Kidney epithelial cell (primary cell): ENCODE data around the gene BTN3A1. TPM values are rescaled to one million over a fixed set of nuclear protein-coding genes. Genes with fewer than 3 reads are reported as not detected.
A peak's percentile ranks its signal among the peaks of the same experiment; 100 is the strongest.
"Not testable (repeated sequence)": the region's sequence is repeated elsewhere in the genome, so short reads cannot be mapped to it uniquely, and the experiment has no call there.

Source experiments
- DNase-seq: peaks from one replicate; pipeline ENCODE4 v3.0.0-alpha.2; 2010; ENCODE audit warnings: low read depth
- H3K27me3 ChIP-seq: 2 replicates; pipeline ENCODE4 v1.6.0; 2011; ENCODE audit warnings: low read length; ENCODE audit not compliant: control insufficient read depth, insufficient read depth
- H3K36me3 ChIP-seq: 2 replicates; pipeline ENCODE4 v1.5.1; 2011; ENCODE audit warnings: low read length; ENCODE audit not compliant: control insufficient read depth, insufficient read depth
- H3K4me3 ChIP-seq: 2 replicates; pipeline ENCODE4 v1.5.1; 2011; ENCODE audit warnings: low read depth, mild to moderate bottlenecking, control low read depth, low read length
- total RNA-seq: library from RNA; depleted of rRNA; stranded (reverse); fragments of >200 nt; gene quantifications from 2 replicates; pipeline ENCODE4 v1.2.3, GENCODE V29; 2015
- TF ChIP-seq, protein P1 (sequence below): IDR thresholded peaks from 2 replicates; pipeline ENCODE4 v1.5.1; 2011; ENCODE audit warnings: mild to moderate bottlenecking, moderate library complexity, low read length, control low read depth, inconsistent platforms; ENCODE audit not compliant: insufficient read depth, poor library complexity, severe bottlenecking

Gene BTN3A1
- 10.5 and 11.7 TPM in 2 replicates for total RNA-seq

DNA sequence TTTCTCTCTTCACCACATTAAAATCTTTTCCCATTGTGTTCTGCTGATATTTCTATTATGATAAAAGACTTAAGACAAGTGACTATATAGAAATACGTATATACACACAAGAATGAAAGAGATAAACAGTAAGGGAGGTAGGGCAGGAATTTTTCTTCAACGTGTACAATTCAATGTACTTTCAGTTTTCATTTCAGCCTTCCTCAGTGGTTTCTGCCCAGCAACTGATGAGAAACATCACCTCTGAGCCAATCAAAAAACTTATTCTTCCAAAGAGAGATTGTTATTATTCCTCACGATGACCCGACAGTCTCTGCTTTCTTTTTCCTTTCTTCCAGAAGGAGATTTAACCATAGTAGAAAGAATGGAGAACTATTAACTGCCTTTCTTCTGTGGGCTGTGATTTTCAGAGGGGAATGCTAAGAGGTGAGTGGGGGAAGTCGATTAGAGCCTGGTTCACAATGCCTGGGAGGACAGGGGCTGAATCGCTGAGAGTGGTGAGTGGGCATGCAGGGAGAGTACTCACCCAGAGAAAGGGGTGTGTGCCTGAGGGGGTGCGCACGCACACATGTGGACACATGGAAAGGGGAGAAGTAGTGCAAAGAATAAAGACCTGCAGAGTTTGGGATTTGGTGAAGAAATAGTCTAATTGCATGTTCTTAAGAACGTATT lies at the start of gene BTN3A1:
Gene BTN3A1, plus strand, starts transcription at position 289 of the 672 bp plus-strand sequence. CDS start 3,289 bp downstream, outside the sequence.
- H3K27me3 ChIP-seq, result no peaks in the 10 kb centered on the region
- TF ChIP-seq, protein P1, sequence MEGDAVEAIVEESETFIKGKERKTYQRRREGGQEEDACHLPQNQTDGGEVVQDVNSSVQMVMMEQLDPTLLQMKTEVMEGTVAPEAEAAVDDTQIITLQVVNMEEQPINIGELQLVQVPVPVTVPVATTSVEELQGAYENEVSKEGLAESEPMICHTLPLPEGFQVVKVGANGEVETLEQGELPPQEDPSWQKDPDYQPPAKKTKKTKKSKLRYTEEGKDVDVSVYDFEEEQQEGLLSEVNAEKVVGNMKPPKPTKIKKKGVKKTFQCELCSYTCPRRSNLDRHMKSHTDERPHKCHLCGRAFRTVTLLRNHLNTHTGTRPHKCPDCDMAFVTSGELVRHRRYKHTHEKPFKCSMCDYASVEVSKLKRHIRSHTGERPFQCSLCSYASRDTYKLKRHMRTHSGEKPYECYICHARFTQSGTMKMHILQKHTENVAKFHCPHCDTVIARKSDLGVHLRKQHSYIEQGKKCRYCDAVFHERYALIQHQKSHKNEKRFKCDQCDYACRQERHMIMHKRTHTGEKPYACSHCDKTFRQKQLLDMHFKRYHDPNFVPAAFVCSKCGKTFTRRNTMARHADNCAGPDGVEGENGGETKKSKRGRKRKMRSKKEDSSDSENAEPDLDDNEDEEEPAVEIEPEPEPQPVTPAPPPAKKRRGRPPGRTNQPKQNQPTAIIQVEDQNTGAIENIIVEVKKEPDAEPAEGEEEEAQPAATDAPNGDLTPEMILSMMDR, result no peak
- no peak for DNase-seq
- H3K36me3 ChIP-seq, result no peaks in the 10 kb centered on the region
- H3K4me3 ChIP-seq, result peak within 1 kb of the TSS; percentile 52

DNA sequence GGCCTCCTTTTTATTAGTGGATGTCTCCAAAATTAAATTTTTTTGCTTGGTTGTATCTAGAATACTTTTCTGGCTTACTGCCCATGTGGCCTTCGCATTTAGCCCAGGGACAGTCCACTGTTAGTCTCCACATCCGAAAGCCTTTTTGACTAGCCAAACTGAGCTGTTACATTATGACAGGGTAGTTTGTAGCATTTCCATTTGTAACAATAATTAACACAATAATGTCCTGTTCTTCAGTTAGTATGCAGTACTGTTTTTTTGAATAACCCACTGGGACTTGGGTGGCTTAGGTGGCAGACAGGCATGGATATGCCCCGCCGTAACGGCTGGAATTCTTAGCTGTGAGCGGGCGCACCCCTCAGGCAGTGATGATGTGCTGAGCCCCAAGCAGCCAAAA lies 49.8 kb upstream of the BTN3A1 start:
- no peak for DNase-seq
- no peaks in the 10 kb centered on the region for H3K36me3 ChIP-seq
- no peak overlapping the region for H3K4me3 ChIP-seq
- no peaks in the 10 kb centered on the region for H3K27me3 ChIP-seq
- TF ChIP-seq, protein P1, result no peak

DNA sequence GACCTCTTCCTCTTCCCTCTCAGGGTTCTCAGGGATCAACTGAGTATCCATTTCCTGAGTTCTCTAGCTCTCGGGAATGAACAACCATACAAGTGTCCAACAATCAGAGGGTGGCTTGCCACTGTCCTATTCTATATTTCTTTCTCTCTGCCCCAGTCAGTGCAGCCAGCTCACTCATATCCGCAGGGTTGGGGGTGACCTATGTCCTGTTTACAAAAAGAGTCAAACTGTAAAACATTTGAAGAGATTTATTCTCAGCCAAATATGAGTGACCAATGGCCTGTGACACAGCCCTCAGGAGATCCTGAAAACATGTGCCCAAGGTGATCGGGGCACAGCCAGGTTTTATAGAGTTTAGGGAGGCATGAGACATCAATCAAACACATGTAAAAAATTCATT lies 47.9 kb upstream of the BTN3A1 start:
- Histone ChIP-seq H3K27me3 (no peaks in the 10 kb centered on the region), H3K36me3 (no peaks in the 10 kb centered on the region), H3K4me3 (no peak overlapping the region)
- DNase-seq, result no peak
- TF ChIP-seq, protein P1, result no peak

DNA sequence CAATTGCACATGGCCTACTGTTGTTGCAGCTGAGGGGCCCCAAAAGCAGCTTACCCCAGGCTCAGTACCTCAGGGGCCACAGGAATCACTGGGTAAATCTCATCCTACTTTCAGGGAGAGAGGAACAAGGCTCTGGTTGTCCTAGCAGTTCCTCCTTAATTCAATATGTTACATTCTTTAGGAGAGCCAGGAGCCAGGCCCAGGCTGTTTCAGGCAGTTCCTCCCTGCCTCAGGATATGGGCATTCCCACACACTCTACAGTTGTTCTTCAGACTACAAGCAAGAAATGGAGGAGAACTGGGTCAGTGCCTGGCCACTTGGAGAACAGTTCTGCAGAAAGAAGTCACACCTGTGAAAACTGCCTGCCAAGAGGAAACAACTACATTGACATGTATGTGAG lies 46.7 kb upstream of the BTN3A1 start:
- TF ChIP-seq, protein P1, result no peak
- H3K27me3 ChIP-seq, result no peaks in the 10 kb centered on the region
- no peak for DNase-seq
- H3K36me3 ChIP-seq, result no peaks in the 10 kb centered on the region
- H3K4me3 ChIP-seq, result no peak overlapping the region

DNA sequence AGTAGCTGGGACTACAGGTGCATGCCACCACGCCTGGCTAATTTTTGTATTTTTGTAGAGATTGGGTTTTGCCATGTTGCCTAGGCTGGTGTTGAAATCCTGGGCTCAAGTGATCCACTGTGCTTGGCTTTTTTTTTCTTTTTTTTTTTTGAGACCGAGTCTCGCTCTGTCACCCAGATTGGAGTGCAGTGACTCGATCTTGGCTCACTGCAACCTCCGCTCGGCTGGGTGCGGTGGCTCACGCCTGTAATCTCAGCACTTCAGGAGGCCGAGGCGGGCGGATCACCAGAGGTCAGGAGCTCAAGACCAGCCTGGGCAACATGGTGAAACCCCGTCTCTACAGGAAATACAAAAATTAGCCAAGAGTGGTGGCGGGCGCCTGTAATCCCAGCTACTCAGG lies 44.5 kb upstream of the BTN3A1 start:
- H3K4me3 ChIP-seq, result not testable (repeated sequence)

DNA sequence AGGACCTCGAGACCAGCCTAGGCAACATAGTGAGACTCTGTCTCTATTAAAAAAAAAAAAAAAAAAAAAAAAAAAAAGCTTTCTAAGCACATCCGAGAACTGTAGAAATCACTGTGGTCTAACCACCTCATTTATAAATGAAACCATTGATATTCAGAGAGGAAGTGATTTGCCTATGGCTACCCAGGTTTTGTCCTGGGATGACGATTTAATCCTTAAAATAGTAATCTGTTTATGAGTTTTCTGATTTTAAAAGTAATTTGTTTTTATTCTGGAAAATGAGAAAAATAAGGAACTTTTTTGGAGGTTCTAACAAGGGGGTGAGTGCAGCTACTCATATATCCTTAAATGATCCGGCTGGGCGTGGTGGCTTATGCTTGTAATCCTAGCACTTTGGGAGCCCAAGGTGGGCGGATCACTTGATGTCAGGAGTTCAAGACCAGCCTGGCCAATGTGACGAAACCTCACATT lies 43.5 kb upstream of the BTN3A1 start:
- no peak overlapping the region for H3K4me3 ChIP-seq
- TF ChIP-seq, protein P1, result no peak
- H3K36me3 ChIP-seq, result no peaks in the 10 kb centered on the region
- H3K27me3 ChIP-seq, result no peaks in the 10 kb centered on the region
- DNase-seq, result no peak

More for the DNA sequence above, 44.5 kb upstream of the BTN3A1 start:
- not testable (repeated sequence) for H3K27me3 ChIP-seq, DNase-seq, H3K36me3 ChIP-seq
